WTC11 (cell line): ENCODE data around the gene C22orf23.

Experiments
- CTCF ChIP-seq: fragments of 200-600 bp; IDR thresholded peaks from 2 replicates; pipeline ENCODE4 v1.8.0; 2022; ENCODE audit warnings: antibody characterized with exemption
- ETV6 ChIP-seq: sonication (generic); formaldehyde crosslinking; IDR thresholded peaks from 2 replicates; pipeline ENCODE4 v1.8.1; 2022; ENCODE audit warnings: mild to moderate bottlenecking, missing genetic modification reagents
- GTF2I ChIP-seq: fragments of 250-450 bp; sonication (Bioruptor Pico); conservative IDR thresholded peaks from 2 replicates; pipeline ENCODE4 v1.4.0; 2021; ENCODE audit warnings: mild to moderate bottlenecking
- IRF2 ChIP-seq: sonication (generic); formaldehyde crosslinking; IDR thresholded peaks from 2 replicates; pipeline ENCODE4 v1.8.0; 2022; ENCODE audit warnings: low read depth, missing genetic modification reagents, borderline replicate concordance
- NR2C2 ChIP-seq: sonication (generic); formaldehyde crosslinking; IDR thresholded peaks from 2 replicates; pipeline ENCODE4 v1.8.0; 2022; ENCODE audit warnings: mild to moderate bottlenecking, missing genetic modification reagents
- SP1 ChIP-seq: sonication (generic); formaldehyde crosslinking; conservative IDR thresholded peaks from 2 replicates; pipeline ENCODE4 v1.8.1; 2022; ENCODE audit warnings: missing genetic modification reagents

GRCh38 chr22:37979782-37980181 lies 26.4 kb upstream of the C22orf23 start:
- no peak for TF ChIP-seq SP1 (CRISPR knock-in tag)
- TF ChIP-seq CTCF, result no peak
- no peak for TF ChIP-seq IRF2 (CRISPR knock-in tag)
- TF ChIP-seq NR2C2, result no peak
- TF ChIP-seq ETV6 (CRISPR knock-in tag), result no peak
- no peak for TF ChIP-seq GTF2I (CRISPR knock-in tag)
